Left ventricle myocardium superior (tissue), 1 donor: ENCODE measurements around the gene PRDM15. TPM values are rescaled to one million over a fixed set of nuclear protein-coding genes. Genes with fewer than 3 reads are reported as not detected.

Experiments used
- ATAC-seq: fragments of 200-7000 bp; cut with Tn5 transposase; one replicate; pipeline ENCODE4 v1.9.1; 2020; ENCODE audit warnings: mild to moderate bottlenecking, moderate library complexity
- DNase-seq: peaks from one replicate; pipeline ENCODE4 v3.0.0-alpha.2; 2020
- intact Hi-C: fragments of 100-400 bp; cut with micrococcal nuclease; formaldehyde crosslinking; loops from one replicate; pipeline ENCODE4 v1.11.0; 2022
- total RNA-seq: library from RNA; stranded (reverse); fragmentation: NEBNext Ultra II Directional; extraction: Animal tissue kit (Norgen Biotek cat#: 25700); gene quantifications from one replicate; pipeline ENCODE4 v1.2.1, GENCODE V29; 2021
- donor health status: DM: no; HTN: yes; CAD: no; lungs with severe emphysema.

PRDM15 gene
- total RNA-seq, 1 donor from 2014 or later, result 3.7 TPM

- no peak for ATAC-seq
- DNase-seq, result no peak
- intact Hi-C loops, result no loop called here
Measured at GRCh38 chr21:41750532-41751151, 128.5 kb downstream of the PRDM15 start.

GRCh38 chr21:41750051-41750450, 129.1 kb downstream of the PRDM15 start:
- no peak for DNase-seq
- no peak for ATAC-seq
- intact Hi-C loops, result no loop called here

- no peak for ATAC-seq
- DNase-seq, result no peak
- intact Hi-C loops, result no loop called here
Measured at GRCh38 chr21:41749286-41749685, 129.9 kb downstream of the PRDM15 start.

Other genes with a start within 250 kb of the PRDM15 start
- gene RIPK4, start 112.3 kb downstream of the PRDM15 start, total RNA-seq, result 0.17 TPM
- gene C2CD2, start 74.7 kb upstream of the PRDM15 start, total RNA-seq, result 5.2 TPM
- gene ZBTB21, start 131.0 kb upstream of the PRDM15 start, total RNA-seq, result 6.6 TPM
- not detected for gene UMODL1, start 192.0 kb upstream of the PRDM15 start, total RNA-seq